ENCODE results near the gene CLHC1. TPM values are rescaled to one million over a fixed set of nuclear protein-coding genes. Genes with fewer than 3 reads are reported as not detected.

CLHC1 gene
- total RNA-seq, 1 experiment from 2014 or later: 11.1 TPM

DNA sequence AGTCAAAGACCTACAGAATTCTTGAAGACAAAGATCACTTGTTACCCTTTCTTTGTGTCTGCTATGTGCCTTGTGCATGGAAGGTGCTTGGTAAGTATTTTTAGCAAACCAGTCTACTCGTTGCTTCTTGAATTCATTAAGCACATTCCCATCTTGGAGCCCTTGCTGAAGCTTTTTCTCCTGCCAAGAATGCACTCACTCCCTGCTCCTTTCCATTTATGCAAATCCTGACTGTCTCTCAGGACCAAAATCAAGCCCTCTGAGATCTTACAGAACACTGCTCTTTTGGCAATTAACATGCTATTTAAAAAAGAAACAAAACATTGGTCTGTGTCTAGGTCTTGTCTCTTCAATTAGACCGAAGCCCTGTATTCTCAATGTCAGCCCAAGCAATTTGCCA, 75.8 kb downstream of the CLHC1 start:
- DNase-seq (ENCODE audit: low read depth, low spot score) (no peak), ATAC-seq (no peak)
- Histone ChIP-seq H3K9me3 (ENCODE audit: control insufficient read depth in 1 of 2, insufficient read depth in 1 of 2, low read depth in 1 of 2, low read length in 2 of 2) (no peaks in the 10 kb centered on the region), H3K36me3 (ENCODE audit: control insufficient read depth in 1 of 2, insufficient read depth in 2 of 2, low read length in 2 of 2) (no peaks in the 10 kb centered on the region), H3K27me3 (ENCODE audit: insufficient read depth, low read length) (no peaks in the 10 kb centered on the region), H4K20me1 (ENCODE audit: insufficient read depth) (no peaks in the 10 kb centered on the region), H3K4me2 (ENCODE audit: low read length) (no peak overlapping the region), H3K9me2 (ENCODE audit: insufficient read depth) (no peaks in the 10 kb centered on the region), H3K79me2 (ENCODE audit: insufficient read depth, low read length) (no peaks in the 10 kb centered on the region), H3K4me3 (replicated peaks in 1 of 2; ENCODE audit: low read depth in 1 of 2, low read length in 2 of 2) (no peak overlapping the region), H3K9ac (ENCODE audit: low read length) (no peak overlapping the region), H3K4me1 (ENCODE audit: control insufficient read depth in 1 of 2, insufficient read depth in 2 of 2, low read length in 2 of 2) (peaks cover 0 to 6% of the 10 kb centered on the region in 2 experiments; a peak in 1 of 4 replicates), H2AFZ (ENCODE audit: low read depth, low read length, poor library complexity, severe bottlenecking) (no peak overlapping the region), H3K27ac (ENCODE audit: low read depth, low read length) (no peak overlapping the region)
- POLR2A ChIA-PET: interaction anchor here (2.1 kb wide), 1 partner anchor 106 kb away, joined by 6 read pairs; the partner anchor contains the start of gene RTN4
- TF ChIP-seq SRF (IDR thresholded peaks at IDR 0.05; ENCODE audit: low read depth) (no peak), POLR2AphosphoS5 (IDR thresholded peaks at IDR 0.05; ENCODE audit: low read depth, low read length) (no peak), CEBPB (IDR thresholded peaks at IDR 0.05; ENCODE audit: low read depth) (no peak), EZH2phosphoT487 (IDR thresholded peaks at IDR 0.05; ENCODE audit: borderline replicate concordance) (no peak), ZFX (IDR thresholded peaks at IDR 0.05) (no peak), FOSL1 (IDR thresholded peaks at IDR 0.05; ENCODE audit: low read depth) (no peak), CBX3 (IDR thresholded peaks at IDR 0.05; ENCODE audit: low read depth) (no peak), EZH2 (IDR thresholded peaks at IDR 0.05) (no peak), SP1 (IDR thresholded peaks at IDR 0.05; ENCODE audit: low read depth) (no peak), JUND (IDR thresholded peaks at IDR 0.05) (no peak), RAD21 (IDR thresholded peaks at IDR 0.05; ENCODE audit: low read depth) (no peak), ELF1 (IDR thresholded peaks at IDR 0.05; ENCODE audit: borderline replicate concordance, low read depth) (no peak), ZNF274 (IDR thresholded peaks at IDR 0.05; ENCODE audit: low read depth, low read length) (no peak)
- TF ChIP-seq, protein P1, sequence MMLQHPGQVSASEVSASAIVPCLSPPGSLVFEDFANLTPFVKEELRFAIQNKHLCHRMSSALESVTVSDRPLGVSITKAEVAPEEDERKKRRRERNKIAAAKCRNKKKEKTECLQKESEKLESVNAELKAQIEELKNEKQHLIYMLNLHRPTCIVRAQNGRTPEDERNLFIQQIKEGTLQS (IDR thresholded peaks at IDR 0.05): no peak
- TF ChIP-seq, protein P2, sequence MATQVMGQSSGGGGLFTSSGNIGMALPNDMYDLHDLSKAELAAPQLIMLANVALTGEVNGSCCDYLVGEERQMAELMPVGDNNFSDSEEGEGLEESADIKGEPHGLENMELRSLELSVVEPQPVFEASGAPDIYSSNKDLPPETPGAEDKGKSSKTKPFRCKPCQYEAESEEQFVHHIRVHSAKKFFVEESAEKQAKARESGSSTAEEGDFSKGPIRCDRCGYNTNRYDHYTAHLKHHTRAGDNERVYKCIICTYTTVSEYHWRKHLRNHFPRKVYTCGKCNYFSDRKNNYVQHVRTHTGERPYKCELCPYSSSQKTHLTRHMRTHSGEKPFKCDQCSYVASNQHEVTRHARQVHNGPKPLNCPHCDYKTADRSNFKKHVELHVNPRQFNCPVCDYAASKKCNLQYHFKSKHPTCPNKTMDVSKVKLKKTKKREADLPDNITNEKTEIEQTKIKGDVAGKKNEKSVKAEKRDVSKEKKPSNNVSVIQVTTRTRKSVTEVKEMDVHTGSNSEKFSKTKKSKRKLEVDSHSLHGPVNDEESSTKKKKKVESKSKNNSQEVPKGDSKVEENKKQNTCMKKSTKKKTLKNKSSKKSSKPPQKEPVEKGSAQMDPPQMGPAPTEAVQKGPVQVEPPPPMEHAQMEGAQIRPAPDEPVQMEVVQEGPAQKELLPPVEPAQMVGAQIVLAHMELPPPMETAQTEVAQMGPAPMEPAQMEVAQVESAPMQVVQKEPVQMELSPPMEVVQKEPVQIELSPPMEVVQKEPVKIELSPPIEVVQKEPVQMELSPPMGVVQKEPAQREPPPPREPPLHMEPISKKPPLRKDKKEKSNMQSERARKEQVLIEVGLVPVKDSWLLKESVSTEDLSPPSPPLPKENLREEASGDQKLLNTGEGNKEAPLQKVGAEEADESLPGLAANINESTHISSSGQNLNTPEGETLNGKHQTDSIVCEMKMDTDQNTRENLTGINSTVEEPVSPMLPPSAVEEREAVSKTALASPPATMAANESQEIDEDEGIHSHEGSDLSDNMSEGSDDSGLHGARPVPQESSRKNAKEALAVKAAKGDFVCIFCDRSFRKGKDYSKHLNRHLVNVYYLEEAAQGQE (IDR thresholded peaks at IDR 0.05; ENCODE audit: low read depth): no peak
- CTCF ChIA-PET: no interaction called here
- no TSS peak for BruUV-seq (replicated peaks)
- RAD21 ChIA-PET (ENCODE audit: low non-redundant PET in 1 of 2, low total read pairs in 2 of 2, uncharacterized antibody in 2 of 2, unreplicated experiment in 2 of 2): no interaction called here
- intact Hi-C loops (cut with micrococcal nuclease): no loop called here

Data from HCT116 (cell line).